Subcutaneous abdominal adipose tissue (tissue), 5 donors: ENCODE data around the gene ZNF488.

Experiments used
- H3K27ac ChIP-seq: one replicate; pipeline ENCODE4 v1.7.0; 2013; ENCODE audit warnings: low read depth, mild to moderate bottlenecking, inconsistent platforms, low read length, moderate library complexity
- H3K27me3 ChIP-seq, 5 donors: one replicate each; pipeline ENCODE4 v1.7.0; 2013; ENCODE audit warnings: low read length in 5 of 5, inconsistent platforms in 1 of 5; ENCODE audit not compliant: control insufficient read depth in 5 of 5, insufficient read depth in 4 of 5
- H3K36me3 ChIP-seq, 5 donors: one replicate each; pipeline ENCODE4 v1.7.0; 2013; ENCODE audit warnings: low read length in 5 of 5; ENCODE audit not compliant: control insufficient read depth in 5 of 5, insufficient read depth in 5 of 5
- H3K4me1 ChIP-seq, 5 donors: one replicate each; pipeline ENCODE4 v1.7.0; 2013; ENCODE audit warnings: low read length in 5 of 5, mild to moderate bottlenecking in 3 of 5, moderate library complexity in 1 of 5; ENCODE audit not compliant: control insufficient read depth in 5 of 5, insufficient read depth in 5 of 5
- H3K4me3 ChIP-seq, 5 donors: one replicate each; pipeline ENCODE4 v1.7.0; 2013; ENCODE audit warnings: low read length in 5 of 5, low read depth in 1 of 5
- H3K9ac ChIP-seq, 5 donors: one replicate each; pipeline ENCODE4 v1.7.0; 2013; ENCODE audit warnings: low read length in 5 of 5, mild to moderate bottlenecking in 4 of 5, moderate library complexity in 3 of 5
- H3K9me3 ChIP-seq, 5 donors: one replicate each; pipeline ENCODE4 v1.7.0; 2013; ENCODE audit warnings: low read length in 5 of 5; ENCODE audit not compliant: control insufficient read depth in 5 of 5
- donor health status: healthy.
- donor health status: healthy.
- donor health status: healthy.
- donor health status: healthy.
- donor health status: healthy.

ZNF488 gene

GRCh38 chr10:47350671-47351640 is 33.1 kb downstream of the ZNF488 start:
- H3K9me3 ChIP-seq, result no peaks in the 10 kb centered on the region
- no peaks in the 10 kb centered on the region for H3K36me3 ChIP-seq
- peaks cover 0 to 3% (median 0%) of the 10 kb centered on the region in 5 donors for H3K4me1 ChIP-seq
- no peak overlapping the region for H3K9ac ChIP-seq
- no peak overlapping the region for H3K4me3 ChIP-seq
- no peaks in the 10 kb centered on the region for H3K27me3 ChIP-seq
- H3K27ac ChIP-seq, result no peak overlapping the region

GRCh38 chr10:47349941-47350371 is 34.1 kb downstream of the ZNF488 start:
- no peak overlapping the region for H3K4me3 ChIP-seq
- H3K27ac ChIP-seq, result no peak overlapping the region
- peaks cover 0 to 3% (median 0%) of the 10 kb centered on the region in 5 donors for H3K4me1 ChIP-seq
- no peak overlapping the region for H3K9ac ChIP-seq
- no peaks in the 10 kb centered on the region for H3K9me3 ChIP-seq
- H3K36me3 ChIP-seq, result no peaks in the 10 kb centered on the region
- no peaks in the 10 kb centered on the region for H3K27me3 ChIP-seq

GRCh38 chr10:47349516-47349915 is 34.6 kb downstream of the ZNF488 start:
- peaks cover 0 to 3% (median 0%) of the 10 kb centered on the region in 5 donors for H3K4me1 ChIP-seq
- H3K27ac ChIP-seq, result no peak overlapping the region
- H3K9ac ChIP-seq, result no peak overlapping the region
- H3K36me3 ChIP-seq, result no peaks in the 10 kb centered on the region
- no peak overlapping the region for H3K4me3 ChIP-seq
- no peaks in the 10 kb centered on the region for H3K27me3 ChIP-seq
- no peaks in the 10 kb centered on the region for H3K9me3 ChIP-seq

- H3K27ac ChIP-seq, result no peak overlapping the region
Measured at GRCh38 chr10:47348661-47349470, 35.2 kb downstream of the ZNF488 start.

GRCh38 chr10:47348138-47348651 is 35.9 kb downstream of the ZNF488 start, which contains the start of gene RBP3:
Gene RBP3, plus strand, starts transcription at chr10:47348363. Its CDS starts 122 bp downstream, at chr10:47348485.
- Histone ChIP-seq H3K9ac (no peak within 1 kb of the TSS), H3K4me1 (peaks cover 0 to 3% (median 0%) of the 10 kb centered on the region in 5 donors), H3K9me3 (no peaks in the 10 kb centered on the region)

More at GRCh38 chr10:47348661-47349470, 35.2 kb downstream of the ZNF488 start:
- Histone ChIP-seq H3K9ac (no peak overlapping the region), H3K4me3 (no peak overlapping the region), H3K27me3 (no peaks in the 10 kb centered on the region), H3K36me3 (no peaks in the 10 kb centered on the region), H3K4me1 (peaks cover 0 to 3% (median 0%) of the 10 kb centered on the region in 5 donors), H3K9me3 (no peaks in the 10 kb centered on the region)

GRCh38 chr10:47347303-47347675 is 36.8 kb downstream of the ZNF488 start:
- no peaks in the 10 kb centered on the region for H3K27me3 ChIP-seq

More at GRCh38 chr10:47348138-47348651, 35.9 kb downstream of the ZNF488 start, which contains the start of gene RBP3:
- Histone ChIP-seq H3K27me3 (no peaks in the 10 kb centered on the region), H3K27ac (no peak within 1 kb of the TSS), H3K4me3 (no peak within 1 kb of the TSS), H3K36me3 (no peaks in the 10 kb centered on the region)

GRCh38 chr10:47346581-47347302 is 37.4 kb downstream of the ZNF488 start:
- Histone ChIP-seq H3K9ac (no peak overlapping the region), H3K4me1 (peaks cover 0 to 3% (median 0%) of the 10 kb centered on the region in 5 donors), H3K36me3 (no peaks in the 10 kb centered on the region), H3K4me3 (no peak overlapping the region), H3K27me3 (no peaks in the 10 kb centered on the region), H3K9me3 (no peaks in the 10 kb centered on the region), H3K27ac (no peak overlapping the region)

More at GRCh38 chr10:47347303-47347675, 36.8 kb downstream of the ZNF488 start:
- Histone ChIP-seq H3K4me1 (peaks cover 0 to 3% (median 0%) of the 10 kb centered on the region in 5 donors), H3K9ac (no peak overlapping the region), H3K27ac (no peak overlapping the region), H3K9me3 (no peaks in the 10 kb centered on the region), H3K4me3 (no peak overlapping the region), H3K36me3 (no peaks in the 10 kb centered on the region)

GRCh38 chr10:47344996-47345870 is 38.9 kb downstream of the ZNF488 start:
- Histone ChIP-seq H3K4me3 (no peak overlapping the region), H3K27ac (no peak overlapping the region), H3K36me3 (no peaks in the 10 kb centered on the region), H3K4me1 (peaks cover 0 to 3% (median 0%) of the 10 kb centered on the region in 5 donors), H3K9me3 (no peaks in the 10 kb centered on the region), H3K27me3 (no peaks in the 10 kb centered on the region), H3K9ac (no peak overlapping the region)
